Esophagus muscularis mucosa (tissue), 4 donors: ENCODE measurements around the gene GLMN.

ENCODE experiments used
- EP300 ChIP-seq: sonication (generic); formaldehyde crosslinking; IDR thresholded peaks from one replicate; pipeline ENCODE4 v1.6.1; 2017; ENCODE audit warnings: antibody characterized with exemption
- POLR2A ChIP-seq: fragments of 450-650 bp; IDR thresholded peaks from one replicate; pipeline ENCODE4 v1.6.1; 2017; ENCODE audit warnings: antibody characterized with exemption, moderate library complexity, mild to moderate bottlenecking, low read depth
- TF ChIP-seq, protein P1 (sequence below), 3 experiments: fragments of 200-600 bp in 2 of 3; fragments of 450-650 bp in 1 of 3; sonication (generic) in 2 of 3; IDR thresholded peaks; one replicate each; pipeline ENCODE4 v1.5.1; 2017 to 2019; ENCODE audit warnings: antibody characterized with exemption in 3 of 3, mild to moderate bottlenecking in 2 of 3, moderate library complexity in 1 of 3

DNA sequence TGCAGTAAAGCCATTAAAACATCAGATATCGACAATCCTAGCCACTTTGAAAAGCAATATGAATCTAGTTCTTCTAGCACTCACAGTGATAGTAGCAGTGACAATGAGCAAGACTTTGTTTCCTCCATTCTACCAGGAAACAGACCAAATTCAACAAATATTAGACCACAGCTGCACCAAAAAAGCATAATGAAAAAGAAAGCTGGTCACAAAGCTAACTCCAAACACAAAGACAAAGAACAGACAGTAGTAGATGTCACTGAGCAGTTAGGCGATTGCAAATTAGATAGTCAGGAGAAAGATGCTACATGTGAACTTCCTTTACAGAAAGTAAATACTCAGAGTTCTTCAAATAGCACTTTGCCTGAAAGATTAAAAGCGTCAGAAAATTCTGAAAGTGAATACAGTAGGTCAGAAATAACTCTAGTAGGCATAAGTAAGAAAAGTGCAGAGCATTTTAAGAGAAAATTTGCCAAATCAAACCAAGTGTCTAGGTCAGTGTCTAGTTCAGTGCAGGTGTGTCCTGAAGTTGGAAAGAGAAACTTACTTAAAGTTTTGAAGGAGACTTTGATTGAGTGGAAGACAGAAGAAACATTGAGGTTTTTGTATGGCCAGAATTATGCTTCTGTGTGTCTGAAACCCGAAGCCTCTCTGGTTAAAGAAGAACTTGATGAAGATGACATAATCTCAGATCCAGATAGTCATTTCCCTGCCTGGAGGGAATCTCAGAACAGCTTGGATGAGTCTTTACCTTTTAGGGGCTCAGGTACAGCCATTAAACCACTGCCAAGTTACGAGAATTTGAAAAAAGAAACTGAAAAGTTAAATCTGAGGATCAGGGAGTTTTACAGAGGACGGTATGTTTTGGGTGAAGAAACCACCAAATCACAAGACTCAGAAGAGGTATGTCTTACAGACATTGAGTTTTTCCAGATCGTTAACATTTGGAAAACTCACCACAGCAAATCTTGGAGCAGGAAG is 25.0 kb upstream of the GLMN start:
- TF ChIP-seq, protein P1, sequence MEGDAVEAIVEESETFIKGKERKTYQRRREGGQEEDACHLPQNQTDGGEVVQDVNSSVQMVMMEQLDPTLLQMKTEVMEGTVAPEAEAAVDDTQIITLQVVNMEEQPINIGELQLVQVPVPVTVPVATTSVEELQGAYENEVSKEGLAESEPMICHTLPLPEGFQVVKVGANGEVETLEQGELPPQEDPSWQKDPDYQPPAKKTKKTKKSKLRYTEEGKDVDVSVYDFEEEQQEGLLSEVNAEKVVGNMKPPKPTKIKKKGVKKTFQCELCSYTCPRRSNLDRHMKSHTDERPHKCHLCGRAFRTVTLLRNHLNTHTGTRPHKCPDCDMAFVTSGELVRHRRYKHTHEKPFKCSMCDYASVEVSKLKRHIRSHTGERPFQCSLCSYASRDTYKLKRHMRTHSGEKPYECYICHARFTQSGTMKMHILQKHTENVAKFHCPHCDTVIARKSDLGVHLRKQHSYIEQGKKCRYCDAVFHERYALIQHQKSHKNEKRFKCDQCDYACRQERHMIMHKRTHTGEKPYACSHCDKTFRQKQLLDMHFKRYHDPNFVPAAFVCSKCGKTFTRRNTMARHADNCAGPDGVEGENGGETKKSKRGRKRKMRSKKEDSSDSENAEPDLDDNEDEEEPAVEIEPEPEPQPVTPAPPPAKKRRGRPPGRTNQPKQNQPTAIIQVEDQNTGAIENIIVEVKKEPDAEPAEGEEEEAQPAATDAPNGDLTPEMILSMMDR (IDR thresholded peaks at IDR 0.05) = no peak
- TF ChIP-seq POLR2A = no peak
- no peak for TF ChIP-seq EP300
